ENCODE measurements around the gene PPP1R1B. TPM values are rescaled to one million over a fixed set of nuclear protein-coding genes. Genes with fewer than 3 reads are reported as not detected.
A peak's percentile ranks its signal among the peaks of the same experiment; 100 is the strongest.

PPP1R1B gene
- total RNA-seq = 0.12 to 0.75 TPM in 2 of 3 replicates, not detected in the other
- long read RNA-seq = 0 reads

GRCh38 chr17:39626171-39627046 lies at the start of gene PPP1R1B:
PPP1R1B (plus strand) TSS chr17:39626952; CDS start chr17:39627393, 441 bp downstream.
- H3K9me3 Mint-ChIP-seq (ENCODE audit: low read depth) = no peaks in the 10 kb centered on the region
- H3K36me3 Mint-ChIP-seq (ENCODE audit: low read depth) = peaks cover 3% of the 10 kb centered on the region
- no peak for TF ChIP-seq CTCF (IDR thresholded peaks at IDR 0.05)
- no peak for DNase-seq (ENCODE audit: low spot score)
- no peak within 1 kb of the TSS for H3K27ac Mint-ChIP-seq (ENCODE audit: unreplicated experiment)
- H3K27me3 Mint-ChIP-seq (ENCODE audit: low read depth) = peaks cover 40% of the 10 kb centered on the region
- peaks cover 17% of the 10 kb centered on the region for H3K4me1 Mint-ChIP-seq (ENCODE audit: low read depth)
- peak within 1 kb of the TSS; percentile 65 for H3K4me3 Mint-ChIP-seq (ENCODE audit: unreplicated experiment)

- no peak for DNase-seq (ENCODE audit: low spot score)
- H3K27ac Mint-ChIP-seq (ENCODE audit: unreplicated experiment) = no peak overlapping the region
- peaks cover 4% of the 10 kb centered on the region for H3K4me1 Mint-ChIP-seq (ENCODE audit: low read depth)
- H3K4me3 Mint-ChIP-seq (ENCODE audit: unreplicated experiment) = no peak overlapping the region
- peaks cover 27% of the 10 kb centered on the region for H3K27me3 Mint-ChIP-seq (ENCODE audit: low read depth)
- no peak for TF ChIP-seq CTCF (IDR thresholded peaks at IDR 0.05)
- H3K9me3 Mint-ChIP-seq (ENCODE audit: low read depth) = no peaks in the 10 kb centered on the region
- peaks cover 2% of the 10 kb centered on the region for H3K36me3 Mint-ChIP-seq (ENCODE audit: low read depth)
These were observed 48.5 kb upstream of the PPP1R1B start for GRCh38 chr17:39578272-39578671.

- Mint-ChIP-seq H3K27me3 (ENCODE audit: low read depth) (peaks cover 35% of the 10 kb centered on the region), H3K27ac (ENCODE audit: unreplicated experiment) (no peak overlapping the region), H3K36me3 (ENCODE audit: low read depth) (peaks cover 2% of the 10 kb centered on the region), H3K4me1 (ENCODE audit: low read depth) (no peaks in the 10 kb centered on the region), H3K9me3 (ENCODE audit: low read depth) (no peaks in the 10 kb centered on the region), H3K4me3 (ENCODE audit: unreplicated experiment) (no peak overlapping the region)
- DNase-seq (ENCODE audit: low spot score) = no peak
- no peak for TF ChIP-seq CTCF (IDR thresholded peaks at IDR 0.05)
These were observed 47.3 kb upstream of the PPP1R1B start for GRCh38 chr17:39579318-39580081.

- TF ChIP-seq CTCF (IDR thresholded peaks at IDR 0.05) = no peak
- no peak overlapping the region for H3K4me3 Mint-ChIP-seq (ENCODE audit: unreplicated experiment)
- no peak for DNase-seq (ENCODE audit: low spot score)
- no peaks in the 10 kb centered on the region for H3K4me1 Mint-ChIP-seq (ENCODE audit: low read depth)
- H3K27ac Mint-ChIP-seq (ENCODE audit: unreplicated experiment) = no peak overlapping the region
- peaks cover 2% of the 10 kb centered on the region for H3K36me3 Mint-ChIP-seq (ENCODE audit: low read depth)
- peaks cover 35% of the 10 kb centered on the region for H3K27me3 Mint-ChIP-seq (ENCODE audit: low read depth)
- H3K9me3 Mint-ChIP-seq (ENCODE audit: low read depth) = no peaks in the 10 kb centered on the region
These were observed 46.7 kb upstream of the PPP1R1B start for GRCh38 chr17:39580082-39580468.

- peaks cover 2% of the 10 kb centered on the region for H3K36me3 Mint-ChIP-seq (ENCODE audit: low read depth)
- H3K27me3 Mint-ChIP-seq (ENCODE audit: low read depth) = peaks cover 35% of the 10 kb centered on the region
- H3K9me3 Mint-ChIP-seq (ENCODE audit: low read depth) = no peaks in the 10 kb centered on the region
- DNase-seq (ENCODE audit: low spot score) = no peak
- no peak overlapping the region for H3K4me3 Mint-ChIP-seq (ENCODE audit: unreplicated experiment)
- no peak for TF ChIP-seq CTCF (IDR thresholded peaks at IDR 0.05)
- no peaks in the 10 kb centered on the region for H3K4me1 Mint-ChIP-seq (ENCODE audit: low read depth)
- H3K27ac Mint-ChIP-seq (ENCODE audit: unreplicated experiment) = no peak overlapping the region
These were observed 45.5 kb upstream of the PPP1R1B start for GRCh38 chr17:39581071-39581758.

Measured in chondrocyte (in vitro differentiated cells).